SK-N-SH (cell line): ENCODE results near the gene IQSEC2. TPM values are rescaled to one million over a fixed set of nuclear protein-coding genes. Genes with fewer than 3 reads are reported as not detected.

Source experiments
- CTCF ChIA-PET: fragments of 300-600, 350-600 bp; formaldehyde crosslinking; extraction: SDS; loops from one replicate; lab custom pipeline; 2021; lab: Yijun Ruan, JAX
- POLR2A ChIA-PET: fragments of 350-600 bp; sonication (Branson Sonifier 250); formaldehyde crosslinking; extraction: SDS; loops from one replicate; lab custom pipeline; 2020; ENCODE audit warnings: antibody characterized with exemption, inconsistent platforms; lab: Yijun Ruan, JAX
- DNase-seq: peaks from one replicate; pipeline ENCODE4 v3.0.0; 2012
- H2AFZ ChIP-seq: fragments of 200-600 bp; sonication (generic); 2 replicates; pipeline ENCODE4 v1.8.1; 2016; ENCODE audit warnings: antibody characterized with exemption, mild to moderate bottlenecking, low read depth
- H3F3A ChIP-seq: fragments of 200-600 bp; sonication (generic); replicated peaks from 2 replicates; pipeline ENCODE3; 2016; ENCODE audit warnings: antibody characterized with exemption, mild to moderate bottlenecking; ENCODE audit not compliant: insufficient read depth
- H3K27ac ChIP-seq, 2 experiments: fragments of 200-500 bp in 1 of 2; fragments of 200-600 bp in 1 of 2; sonication (Bioruptor generic) in 1 of 2; sonication (generic), shearing (Covaris generic) in 1 of 2; 2 replicates each; pipeline versions ENCODE4 v1.5.1 to v1.6.1; 2014 to 2016; ENCODE audit warnings: low read depth in 2 of 2, inconsistent platforms in 1 of 2, low read length in 1 of 2, mild to moderate bottlenecking in 1 of 2, mixed read lengths in 1 of 2
- H3K27me3 ChIP-seq: fragments of 200-600 bp; sonication (generic), shearing (Covaris generic); 2 replicates; pipeline ENCODE4 v1.6.1; 2016; ENCODE audit warnings: mixed run types; ENCODE audit not compliant: insufficient read depth
- H3K36me3 ChIP-seq, 2 experiments: fragments of 200-500 bp in 1 of 2; fragments of 200-600 bp in 1 of 2; sonication (Bioruptor generic) in 1 of 2; sonication (generic) in 1 of 2; replicated peaks in 1 of 2; 2 replicates each; pipeline versions ENCODE3 to v1.5.1; 2014 to 2016; ENCODE audit warnings: low read length in 1 of 2, mild to moderate bottlenecking in 1 of 2; ENCODE audit not compliant: insufficient read depth in 2 of 2, control insufficient read depth in 1 of 2
- H3K4me1 ChIP-seq, 2 experiments: fragments of 200-500 bp in 1 of 2; fragments of 200-600 bp in 1 of 2; sonication (Bioruptor generic) in 1 of 2; sonication (generic), shearing (Covaris generic) in 1 of 2; 2 replicates each; pipeline versions ENCODE4 v1.5.1 to v1.6.1; 2014 to 2016; ENCODE audit warnings: low read depth in 1 of 2, low read length in 1 of 2, mixed run types in 1 of 2; ENCODE audit not compliant: insufficient read depth in 2 of 2, control insufficient read depth in 1 of 2
- H3K4me2 ChIP-seq: fragments of 200-600 bp; sonication (generic), shearing (Covaris generic); 2 replicates; pipeline ENCODE4 v1.6.1; 2017; ENCODE audit warnings: mixed run types
- H3K4me3 ChIP-seq, 2 experiments: fragments of 200-500 bp in 1 of 2; fragments of 200-600 bp in 1 of 2; sonication (Bioruptor generic) in 1 of 2; sonication (generic), shearing (Covaris generic) in 1 of 2; 2 replicates each; pipeline versions ENCODE4 v1.5.1 to v1.8.1; 2014 to 2016; ENCODE audit warnings: low read depth in 2 of 2, inconsistent platforms in 1 of 2, low read length in 1 of 2, mild to moderate bottlenecking in 1 of 2, mixed read lengths in 1 of 2, moderate library complexity in 1 of 2
- H3K79me2 ChIP-seq: fragments of 200-600 bp; sonication (generic); 2 replicates; pipeline ENCODE4 v1.8.1; 2017; ENCODE audit warnings: mild to moderate bottlenecking; ENCODE audit not compliant: insufficient read depth
- H3K9ac ChIP-seq: fragments of 200-600 bp; sonication (generic); 2 replicates; pipeline ENCODE4 v1.6.1; 2017; ENCODE audit warnings: mixed run types
- H3K9me2 ChIP-seq: fragments of 200-600 bp; sonication (generic); 2 replicates; pipeline ENCODE4 v1.6.1; 2017; ENCODE audit warnings: mixed run types
- H3K9me3 ChIP-seq: fragments of 200-600 bp; sonication (generic); 2 replicates; pipeline ENCODE4 v1.6.1; 2017; ENCODE audit warnings: mixed run types, mild to moderate bottlenecking, moderate library complexity
- H4K20me1 ChIP-seq: fragments of 200-600 bp; sonication (generic); 2 replicates; pipeline ENCODE4 v1.6.1; 2017; ENCODE audit warnings: mild to moderate bottlenecking, mixed run types; ENCODE audit not compliant: insufficient read depth
- MEF2A ChIP-seq: IDR thresholded peaks from 2 replicates; pipeline ENCODE4 v1.4.0; 2012; ENCODE audit warnings: low read depth, borderline replicate concordance
- NRF1 ChIP-seq: IDR thresholded peaks from 2 replicates; pipeline ENCODE4 v1.6.1; 2012; ENCODE audit warnings: low read depth, mild to moderate bottlenecking, low read length
- POLR2AphosphoS5 ChIP-seq: IDR thresholded peaks from 2 replicates; pipeline ENCODE4 v1.6.1; 2012; ENCODE audit warnings: low read depth, low read length
- TEAD4 ChIP-seq: IDR thresholded peaks from 2 replicates; pipeline ENCODE4 v1.4.0; 2012; ENCODE audit warnings: mild to moderate bottlenecking, borderline replicate concordance; ENCODE audit not compliant: insufficient read depth
- WGBS: methylation state at CpG from one replicate; pipeline ENCODE4 v1.1.6; 2017; ENCODE audit warnings: low lambda C conversion rate; 5-methylcytosine and 5-hydroxymethylcytosine counted together
- polyA plus RNA-seq, 3 experiments: library from polyadenylated mRNA; depleted of rRNA; stranded (reverse); fragments of >200 nt; gene quantifications; 2 replicates each; pipeline ENCODE4 v1.2.3, GENCODE V29; 2012
- TF ChIP-seq, protein P1 (sequence below): IDR thresholded peaks from 2 replicates; pipeline ENCODE4 v1.4.0; 2012; ENCODE audit warnings: low read depth, borderline replicate concordance
- TF ChIP-seq, protein P2 (sequence below): fragments of 150-350 bp; IDR thresholded peaks from 2 replicates; pipeline ENCODE4 v1.6.1; 2016; ENCODE audit warnings: mild to moderate bottlenecking, low read depth, low read length

Gene IQSEC2
- polyA plus RNA-seq, 1 of the 3 experiments (the other 2 are of a cell fraction) = 24.7 TPM

GRCh38 chrX:53257670-53258423, 23.5 kb downstream of the IQSEC2 start:
- no peaks in the 10 kb centered on the region for H3F3A ChIP-seq
- no peak overlapping the region for H3K4me2 ChIP-seq
- H4K20me1 ChIP-seq = no peaks in the 10 kb centered on the region
- CTCF ChIA-PET = interaction anchor here (1.1 to 1.5 kb wide), 3 partner anchors 20 to 25 kb away, joined by 3 read pairs; no protein-coding TSS in a partner anchor
- no peak for DNase-seq
- H3K79me2 ChIP-seq = no peaks in the 10 kb centered on the region
- WGBS = 65% methylated on average over 6 of the region's 6 CpGs
- no peaks in the 10 kb centered on the region for H3K9me2 ChIP-seq
- H2AFZ ChIP-seq = no peak overlapping the region
- POLR2A ChIA-PET = no interaction called here
- no peaks in the 10 kb centered on the region for H3K9me3 ChIP-seq
- peaks cover 3 to 12% of the 10 kb centered on the region in 2 experiments; a peak in 2 of 4 replicates for H3K4me1 ChIP-seq
- no peak overlapping the region for H3K4me3 ChIP-seq
- TF ChIP-seq MEF2A (no peak), NRF1 (no peak)
- TF ChIP-seq, protein P1, sequence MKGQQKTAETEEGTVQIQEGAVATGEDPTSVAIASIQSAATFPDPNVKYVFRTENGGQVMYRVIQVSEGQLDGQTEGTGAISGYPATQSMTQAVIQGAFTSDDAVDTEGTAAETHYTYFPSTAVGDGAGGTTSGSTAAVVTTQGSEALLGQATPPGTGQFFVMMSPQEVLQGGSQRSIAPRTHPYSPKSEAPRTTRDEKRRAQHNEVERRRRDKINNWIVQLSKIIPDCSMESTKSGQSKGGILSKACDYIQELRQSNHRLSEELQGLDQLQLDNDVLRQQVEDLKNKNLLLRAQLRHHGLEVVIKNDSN = no peak
- H3K9ac ChIP-seq = no peak overlapping the region
- H3K36me3 ChIP-seq = peaks cover 0 to 3% of the 10 kb centered on the region in 2 experiments
- no peaks in the 10 kb centered on the region; the same call in 1 of the 2 replicates for H3K27me3 ChIP-seq
- no peak overlapping the region for H3K27ac ChIP-seq

DNA sequence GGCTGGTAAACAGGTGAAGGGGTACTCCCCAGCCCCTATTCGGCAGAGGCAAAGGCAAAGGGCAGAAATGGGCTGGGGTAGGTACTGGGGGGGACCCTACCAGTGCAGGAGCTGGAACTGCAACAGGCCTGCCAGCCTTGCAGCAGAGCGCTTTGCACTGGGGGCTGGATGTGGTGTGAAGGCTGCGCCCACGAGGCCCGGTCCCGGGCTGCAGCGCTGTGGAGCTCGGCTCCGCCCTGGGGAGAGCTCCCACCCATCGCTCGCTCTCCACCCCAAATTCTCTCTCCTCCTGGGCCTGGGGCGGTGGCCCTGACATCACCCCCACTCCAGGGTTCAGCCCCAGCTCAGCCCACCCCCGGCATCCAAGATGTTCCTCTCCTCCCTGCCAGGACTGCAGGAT, 24.2 kb downstream of the IQSEC2 start:
- Histone ChIP-seq H3K4me2 (no peak overlapping the region), H3K9me2 (no peaks in the 10 kb centered on the region), H3K36me3 (peaks cover 0 to 3% of the 10 kb centered on the region in 2 experiments), H3K79me2 (no peaks in the 10 kb centered on the region), H3K9me3 (no peaks in the 10 kb centered on the region), H3K4me1 (peaks cover 0 to 12% of the 10 kb centered on the region in 2 experiments; a peak in 1 of 4 replicates), H3F3A (no peaks in the 10 kb centered on the region), H3K4me3 (no peak overlapping the region), H3K27ac (no peak overlapping the region), H3K9ac (no peak overlapping the region), H4K20me1 (no peaks in the 10 kb centered on the region), H3K27me3 (no peaks in the 10 kb centered on the region; the same call in 1 of the 2 replicates), H2AFZ (no peak overlapping the region)
- no peak for TF ChIP-seq TEAD4
- TF ChIP-seq POLR2AphosphoS5 = no peak
- TF ChIP-seq, protein P2, sequence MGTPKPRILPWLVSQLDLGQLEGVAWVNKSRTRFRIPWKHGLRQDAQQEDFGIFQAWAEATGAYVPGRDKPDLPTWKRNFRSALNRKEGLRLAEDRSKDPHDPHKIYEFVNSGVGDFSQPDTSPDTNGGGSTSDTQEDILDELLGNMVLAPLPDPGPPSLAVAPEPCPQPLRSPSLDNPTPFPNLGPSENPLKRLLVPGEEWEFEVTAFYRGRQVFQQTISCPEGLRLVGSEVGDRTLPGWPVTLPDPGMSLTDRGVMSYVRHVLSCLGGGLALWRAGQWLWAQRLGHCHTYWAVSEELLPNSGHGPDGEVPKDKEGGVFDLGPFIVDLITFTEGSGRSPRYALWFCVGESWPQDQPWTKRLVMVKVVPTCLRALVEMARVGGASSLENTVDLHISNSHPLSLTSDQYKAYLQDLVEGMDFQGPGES = no peak
- CTCF ChIA-PET = interaction anchor here (1.1 to 1.5 kb wide), 3 partner anchors 19 to 25 kb away, joined by 3 read pairs; no protein-coding TSS in a partner anchor
- WGBS = 85% methylated on average over 12 of the region's 13 CpGs
- POLR2A ChIA-PET = no interaction called here
- no peak for DNase-seq
